ENCODE data around the gene NTN1. TPM values are rescaled to one million over a fixed set of nuclear protein-coding genes. Genes with fewer than 3 reads are reported as not detected.

Gene NTN1
- total and polyA plus RNA-seq, 3 donors from 2014 or later = 4.8 to 8.8 (median 7.6) TPM

- WGBS, 2 donors = 56 to 67% methylated on average over 4 of the region's 4 CpGs
- H3K27me3 ChIP-seq = no peaks in the 10 kb centered on the region
- no peak for DNase-seq
- H3K4me1 ChIP-seq = no peaks in the 10 kb centered on the region
- no peaks in the 10 kb centered on the region for H3K36me3 ChIP-seq (ENCODE audit: low read depth, missing control alignments)
- no peak overlapping the region for H3K27ac ChIP-seq
- H3K9me3 ChIP-seq = no peaks in the 10 kb centered on the region
- intact Hi-C loops (cut with DNase I; ENCODE audit: low total_unique reads) = no loop called here
- no peak for TF ChIP-seq CTCF (IDR thresholded peaks at IDR 0.05)
- TF ChIP-seq POLR2A (IDR thresholded peaks at IDR 0.05) = no peak
- no peak overlapping the region for H3K4me3 ChIP-seq
Measured at GRCh38 chr17:9284884-9285283, 263.6 kb downstream of the NTN1 start.

- WGBS, 2 donors = 65 to 68% methylated on average over 14 of the region's 14 CpGs
- no peak overlapping the region for H3K4me3 ChIP-seq
Measured at GRCh38 chr17:9285602-9286427, 264.5 kb downstream of the NTN1 start.

GRCh38 chr17:9286434-9286833 lies 265.1 kb downstream of the NTN1 start:
- Histone ChIP-seq H3K27ac (no peak overlapping the region), H3K4me1 (no peaks in the 10 kb centered on the region), H3K36me3 (ENCODE audit: low read depth, missing control alignments) (no peaks in the 10 kb centered on the region), H3K27me3 (no peaks in the 10 kb centered on the region), H3K4me3 (no peak overlapping the region), H3K9me3 (no peaks in the 10 kb centered on the region)
- TF ChIP-seq POLR2A (IDR thresholded peaks at IDR 0.05) (no peak), CTCF (IDR thresholded peaks at IDR 0.05) (no peak)
- intact Hi-C loops (cut with DNase I; ENCODE audit: low total_unique reads) = no loop called here
- WGBS, 2 donors = 53 to 56% methylated on average over 7 of the region's 7 CpGs
- DNase-seq = no peak

More at GRCh38 chr17:9285602-9286427, 264.5 kb downstream of the NTN1 start:
- Histone ChIP-seq H3K27ac (no peak overlapping the region), H3K36me3 (ENCODE audit: low read depth, missing control alignments) (no peaks in the 10 kb centered on the region), H3K9me3 (no peaks in the 10 kb centered on the region), H3K27me3 (no peaks in the 10 kb centered on the region), H3K4me1 (no peaks in the 10 kb centered on the region)
- intact Hi-C loops (cut with DNase I; ENCODE audit: low total_unique reads) = no loop called here
- no peak for DNase-seq
- TF ChIP-seq POLR2A (IDR thresholded peaks at IDR 0.05) (no peak), CTCF (IDR thresholded peaks at IDR 0.05) (no peak)

- no peak for TF ChIP-seq POLR2A (IDR thresholded peaks at IDR 0.05)
- no peak for TF ChIP-seq CTCF (IDR thresholded peaks at IDR 0.05)
- no peaks in the 10 kb centered on the region for H3K27me3 ChIP-seq
- H3K4me1 ChIP-seq = no peaks in the 10 kb centered on the region
- 92 to 94% methylated on average over 2 of the region's 2 CpGs for WGBS, 2 donors
- no peak for DNase-seq
- no peak overlapping the region for H3K4me3 ChIP-seq
- no peak overlapping the region for H3K27ac ChIP-seq
- H3K36me3 ChIP-seq (ENCODE audit: low read depth, missing control alignments) = no peaks in the 10 kb centered on the region
- H3K9me3 ChIP-seq = no peaks in the 10 kb centered on the region
- intact Hi-C loops (cut with DNase I; ENCODE audit: low total_unique reads) = no loop called here
Measured at GRCh38 chr17:9287306-9287705, 266.0 kb downstream of the NTN1 start.

- Histone ChIP-seq H3K4me1 (no peaks in the 10 kb centered on the region), H3K27me3 (no peaks in the 10 kb centered on the region), H3K27ac (no peak overlapping the region), H3K36me3 (ENCODE audit: low read depth, missing control alignments) (no peaks in the 10 kb centered on the region), H3K4me3 (no peak overlapping the region), H3K9me3 (no peaks in the 10 kb centered on the region)
- no peak for DNase-seq
- 65 to 83% methylated on average over 7 of the region's 7 CpGs for WGBS, 2 donors
- intact Hi-C loops (cut with DNase I; ENCODE audit: low total_unique reads) = no loop called here
- TF ChIP-seq CTCF (IDR thresholded peaks at IDR 0.05) = no peak
- no peak for TF ChIP-seq POLR2A (IDR thresholded peaks at IDR 0.05)
Measured at GRCh38 chr17:9290226-9290613, 268.9 kb downstream of the NTN1 start.

Data from testis (tissue), 3 donors.